Measurements from ENCODE around the gene SBNO2.
"Not testable (repeated sequence)": the region's sequence is repeated elsewhere in the genome, so short reads cannot be mapped to it uniquely, and the experiment has no call there.

SBNO2 gene

DNA sequence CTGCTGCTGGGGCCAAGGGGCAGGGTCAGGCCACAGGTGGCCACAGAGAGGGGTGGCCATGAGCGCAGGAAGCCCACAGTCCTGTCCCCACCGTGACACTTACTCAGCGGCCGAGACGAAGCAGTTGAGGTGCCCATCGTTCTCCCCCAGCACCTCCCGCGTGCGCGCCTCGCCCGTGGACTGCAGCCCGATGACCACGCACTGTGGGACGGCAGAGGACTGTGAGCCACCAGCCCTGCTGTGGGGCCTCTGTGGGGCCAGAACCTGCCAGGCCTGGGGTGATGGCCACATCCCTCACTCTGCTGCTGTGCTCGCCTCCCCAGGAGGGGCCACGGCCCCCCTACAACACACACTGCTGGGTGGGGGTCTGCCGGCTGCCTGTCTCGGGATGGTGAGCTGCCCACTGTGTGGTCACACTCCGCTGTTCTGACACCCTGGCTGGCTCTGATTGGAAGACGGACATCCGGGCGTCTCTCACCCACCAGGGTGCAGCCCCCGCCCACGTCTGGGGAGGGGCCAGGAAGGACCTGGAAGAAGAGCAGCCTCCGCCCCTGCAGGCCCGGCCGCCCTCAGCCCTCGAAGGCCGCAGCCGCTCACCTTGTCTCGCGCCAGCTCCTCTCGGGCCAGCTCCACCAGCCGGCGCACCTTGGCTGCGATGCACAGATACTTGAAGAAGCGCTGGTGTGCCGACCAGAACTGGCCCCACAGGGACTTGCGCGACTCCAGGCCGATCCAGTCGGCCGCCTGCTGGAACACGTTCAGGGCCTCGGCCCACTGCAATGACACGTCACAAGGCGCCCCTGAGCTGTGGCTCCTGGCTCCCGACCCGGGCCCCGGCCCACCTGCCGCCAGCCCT is 57.1 kb downstream of the SBNO2 start:
- no peak for DNase-seq

DNA sequence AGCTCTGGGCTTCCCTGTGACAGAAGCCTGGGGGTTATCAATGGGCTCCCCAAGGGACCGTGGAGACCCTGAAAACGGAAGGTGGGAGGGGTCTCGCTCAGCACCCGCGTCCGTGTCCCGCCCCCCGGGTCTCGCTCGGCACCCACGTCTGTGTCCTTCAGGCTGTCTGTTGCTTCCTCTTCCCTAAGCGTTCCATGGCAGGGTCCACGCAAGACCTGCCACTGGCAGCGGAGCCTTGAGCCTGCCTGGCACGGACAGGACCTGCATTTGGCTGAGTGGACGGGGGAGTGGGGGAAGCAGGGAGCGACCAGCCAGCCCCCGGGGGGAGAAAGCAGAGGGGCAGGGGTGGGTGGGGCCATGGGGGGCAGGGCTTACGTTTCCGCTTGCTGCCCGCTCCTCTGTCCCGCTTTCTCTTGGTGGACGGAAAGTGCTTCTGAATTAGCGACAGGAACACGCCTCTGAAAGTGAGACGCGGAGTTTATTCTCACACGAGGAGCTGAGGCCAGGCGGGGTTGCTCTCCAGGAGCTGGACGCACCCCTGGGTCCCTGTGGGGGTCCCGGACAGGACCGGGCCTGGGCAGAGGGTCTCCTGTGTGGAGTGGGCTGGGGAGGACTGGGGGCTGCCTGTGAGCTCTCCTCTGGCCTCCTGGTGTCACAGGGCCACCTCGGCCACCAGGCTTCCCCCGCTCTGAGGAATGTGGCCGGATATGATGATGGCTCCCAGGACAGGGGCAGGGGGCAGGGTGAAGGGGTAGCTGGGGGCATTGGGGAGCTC is 58.2 kb downstream of the SBNO2 start:
- no peak for DNase-seq

- not testable (repeated sequence) for DNase-seq
Measured at GRCh38 chr19:1114728-1115127, 59.3 kb downstream of the SBNO2 start.

- no peak for DNase-seq
Measured at GRCh38 chr19:1113986-1114483, 60.0 kb downstream of the SBNO2 start.

GRCh38 chr19:1113030-1113985 is 60.8 kb downstream of the SBNO2 start:
- peak; percentile 39 to 56 for DNase-seq

- DNase-seq, result no peak
Measured at GRCh38 chr19:1112268-1113029, 61.6 kb downstream of the SBNO2 start.

- DNase-seq, result no peak
Measured at GRCh38 chr19:1111641-1112267, 62.3 kb downstream of the SBNO2 start.

DNA sequence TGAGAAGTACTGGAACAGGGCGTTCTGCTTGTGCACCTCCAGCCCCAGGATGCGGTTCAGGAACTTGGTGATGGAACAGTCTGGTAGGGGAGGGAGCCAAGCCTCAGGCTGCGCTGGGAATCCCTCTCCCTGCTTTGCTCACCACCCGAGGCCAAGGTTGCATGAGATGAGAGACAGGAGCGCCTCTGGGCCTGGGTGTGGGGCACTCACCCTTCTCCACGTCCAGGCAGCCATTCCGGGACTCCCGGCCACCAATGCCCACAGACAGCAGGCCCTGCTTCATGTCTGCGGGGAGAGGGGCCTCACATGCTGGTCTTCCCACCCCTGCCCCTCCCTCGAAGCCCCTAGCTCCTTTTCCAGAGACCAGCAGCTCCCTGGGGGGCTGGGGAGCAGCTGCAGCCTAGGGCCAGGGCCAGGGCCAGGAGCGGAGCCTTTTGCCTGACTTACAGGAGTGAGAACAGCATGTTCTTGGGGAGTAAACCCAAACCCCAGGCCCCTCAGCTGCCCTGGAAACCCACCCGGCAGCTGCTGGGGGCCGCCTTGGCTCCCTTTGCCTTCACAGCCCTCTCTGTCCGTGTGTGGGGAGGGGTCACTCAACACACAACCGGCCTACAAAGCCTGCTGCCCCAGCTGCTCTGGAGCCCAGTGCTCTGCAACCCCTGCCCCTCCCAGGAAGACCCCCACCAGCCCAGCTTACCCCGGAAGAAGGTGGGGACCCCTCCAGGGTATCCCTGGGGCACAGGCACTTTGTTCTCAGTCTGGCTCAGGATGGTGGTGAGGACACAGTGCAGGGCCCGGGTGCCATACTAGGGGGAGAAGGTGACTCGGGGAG is 63.0 kb downstream of the SBNO2 start:
- no peak for DNase-seq

DNA sequence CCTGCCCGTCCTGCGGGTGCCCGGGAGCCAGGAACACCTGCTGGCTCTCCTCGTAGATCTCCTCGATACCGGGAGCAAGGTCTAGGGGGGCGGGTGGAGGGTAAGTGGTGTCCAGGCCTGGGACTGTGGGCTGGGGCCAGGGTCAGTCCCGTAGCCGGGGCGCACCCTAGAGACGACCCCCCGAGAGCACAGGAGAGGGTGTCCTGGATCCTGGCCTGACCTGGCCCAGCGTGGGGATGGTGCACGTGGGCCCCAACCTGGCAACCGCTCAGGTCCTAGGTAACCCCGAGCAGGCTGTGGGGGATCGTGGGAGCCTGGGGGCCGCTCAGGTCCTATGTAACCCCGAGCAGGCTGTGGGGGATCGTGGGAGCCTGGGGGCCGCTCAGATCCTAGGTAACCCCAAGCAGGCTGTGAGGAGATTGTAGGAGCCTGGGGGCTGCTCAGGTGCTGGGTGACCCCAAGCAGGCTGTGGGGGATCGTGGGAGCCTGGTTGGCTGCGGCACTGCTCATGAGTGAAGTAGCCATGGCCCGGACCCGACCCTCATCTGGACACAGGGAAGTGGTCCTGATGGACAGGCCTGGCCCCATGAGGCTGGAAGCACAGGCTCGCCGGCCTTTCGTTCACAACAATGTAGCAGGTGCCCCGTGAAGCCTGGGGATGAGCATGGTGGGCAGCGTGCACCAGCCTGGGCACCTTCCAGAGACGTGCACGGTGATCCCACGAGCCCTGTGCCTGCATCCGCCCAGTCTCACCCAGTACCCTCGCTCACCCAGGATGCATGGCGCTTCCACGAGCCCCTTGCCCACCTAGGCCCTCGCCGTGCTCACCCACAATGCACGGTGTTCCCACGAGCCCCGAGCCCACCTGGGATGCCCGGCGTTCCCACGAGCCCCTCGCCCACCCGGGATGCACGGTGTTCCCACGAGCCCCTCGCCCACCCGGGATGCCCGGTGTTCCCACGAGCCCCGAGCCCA is 64.1 kb downstream of the SBNO2 start:
- DNase-seq, result no peak

DNA sequence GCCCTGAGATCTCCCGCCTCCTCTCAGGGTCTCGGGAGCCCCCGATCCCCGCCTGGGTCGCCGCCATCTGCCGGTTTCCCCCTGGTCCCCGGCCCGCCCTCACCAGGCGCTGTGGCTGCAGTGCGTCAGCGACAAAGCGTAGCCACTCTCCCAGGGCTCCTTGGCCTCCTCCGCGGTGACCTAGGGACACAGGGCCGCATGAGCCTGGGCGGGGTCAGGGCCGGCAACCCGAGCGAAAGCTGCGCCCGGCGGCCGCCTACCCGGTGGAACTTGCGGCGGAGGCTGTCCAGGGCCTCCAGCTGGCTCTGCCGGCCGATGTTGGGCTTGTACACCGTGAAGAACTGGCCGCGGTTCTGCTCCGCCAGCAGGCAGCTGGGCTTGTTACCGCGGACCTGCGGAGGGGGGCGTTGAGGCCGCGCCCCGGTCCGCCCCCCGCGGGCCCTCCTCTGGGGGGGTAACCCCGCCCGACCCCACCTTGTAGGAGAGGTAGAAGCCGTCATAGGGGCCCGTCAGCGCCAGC is 65.0 kb downstream of the SBNO2 start:
- no peak for DNase-seq

GRCh38 chr19:1108291-1109031 is 65.6 kb downstream of the SBNO2 start:
- no peak for DNase-seq

DNA sequence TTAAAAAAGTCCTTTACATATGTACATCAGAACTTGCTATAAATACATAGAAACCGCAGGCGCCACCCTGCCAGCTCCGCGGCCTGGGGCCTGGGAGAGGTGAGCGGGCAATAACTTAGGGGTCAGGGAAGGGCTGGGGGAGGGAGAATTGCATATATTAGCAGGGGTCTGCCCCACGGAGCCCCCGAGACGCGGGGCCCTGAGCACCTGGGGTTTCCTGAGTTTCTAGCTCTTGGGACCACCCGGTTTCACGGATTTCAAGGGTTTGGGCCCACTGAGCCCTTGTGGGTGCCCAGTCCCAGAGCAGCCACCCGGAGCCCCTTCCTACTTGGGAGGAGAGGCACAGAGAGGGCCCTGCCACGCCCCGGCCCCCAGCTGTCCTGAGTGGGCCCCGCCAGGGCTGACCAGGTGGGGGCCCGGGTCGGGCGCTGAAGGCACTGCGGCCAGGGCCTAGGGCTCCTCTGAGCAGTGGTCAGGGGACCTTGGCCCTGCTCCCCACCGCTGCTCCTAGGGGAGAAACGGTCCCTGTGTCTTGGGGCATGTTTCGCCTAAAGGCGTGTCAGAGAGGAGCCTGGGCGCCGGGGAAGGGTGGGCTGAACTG is 66.3 kb downstream of the SBNO2 start:
- DNase-seq, result no peak

DNA sequence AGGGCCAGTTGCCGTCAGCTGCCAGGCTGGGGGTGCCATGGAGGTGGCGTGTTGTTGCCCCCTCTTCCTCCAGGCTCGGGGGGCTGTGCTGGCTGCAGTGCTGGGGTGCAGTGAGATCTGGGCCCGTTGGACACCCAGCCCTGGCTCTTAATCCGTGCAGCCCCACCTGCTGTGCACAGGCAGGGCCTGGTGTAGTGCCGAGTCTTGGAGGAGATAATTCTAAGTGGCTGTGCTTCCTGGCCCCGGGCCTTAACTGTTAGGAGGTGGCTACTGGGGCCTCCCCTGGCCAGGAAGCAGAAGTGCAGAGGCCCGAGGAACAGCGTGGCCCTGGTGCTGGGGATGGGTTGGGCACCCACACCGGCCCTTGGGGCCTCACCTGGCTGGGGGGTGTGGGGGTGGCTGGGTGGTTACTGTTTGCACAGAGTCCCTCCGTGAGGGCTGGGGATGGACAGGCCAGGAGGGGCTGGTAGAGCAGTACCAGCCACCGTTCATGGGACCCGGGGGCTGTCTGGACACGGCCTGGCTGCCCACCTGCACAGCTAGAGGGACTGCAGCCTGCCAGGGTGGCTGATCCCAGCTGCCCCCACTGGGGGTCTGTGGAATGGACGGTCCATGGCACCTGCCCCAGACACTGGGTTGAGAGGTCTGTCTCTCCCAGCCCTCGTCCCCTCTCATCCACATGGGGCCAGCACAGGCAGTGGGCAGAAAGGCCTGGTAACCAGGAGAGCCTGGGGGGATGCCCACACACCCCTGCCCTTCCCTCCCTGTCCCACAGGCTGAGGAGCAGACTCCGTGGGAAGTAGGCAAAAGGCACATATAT is 67.0 kb downstream of the SBNO2 start:
- DNase-seq, result no peak

DNA sequence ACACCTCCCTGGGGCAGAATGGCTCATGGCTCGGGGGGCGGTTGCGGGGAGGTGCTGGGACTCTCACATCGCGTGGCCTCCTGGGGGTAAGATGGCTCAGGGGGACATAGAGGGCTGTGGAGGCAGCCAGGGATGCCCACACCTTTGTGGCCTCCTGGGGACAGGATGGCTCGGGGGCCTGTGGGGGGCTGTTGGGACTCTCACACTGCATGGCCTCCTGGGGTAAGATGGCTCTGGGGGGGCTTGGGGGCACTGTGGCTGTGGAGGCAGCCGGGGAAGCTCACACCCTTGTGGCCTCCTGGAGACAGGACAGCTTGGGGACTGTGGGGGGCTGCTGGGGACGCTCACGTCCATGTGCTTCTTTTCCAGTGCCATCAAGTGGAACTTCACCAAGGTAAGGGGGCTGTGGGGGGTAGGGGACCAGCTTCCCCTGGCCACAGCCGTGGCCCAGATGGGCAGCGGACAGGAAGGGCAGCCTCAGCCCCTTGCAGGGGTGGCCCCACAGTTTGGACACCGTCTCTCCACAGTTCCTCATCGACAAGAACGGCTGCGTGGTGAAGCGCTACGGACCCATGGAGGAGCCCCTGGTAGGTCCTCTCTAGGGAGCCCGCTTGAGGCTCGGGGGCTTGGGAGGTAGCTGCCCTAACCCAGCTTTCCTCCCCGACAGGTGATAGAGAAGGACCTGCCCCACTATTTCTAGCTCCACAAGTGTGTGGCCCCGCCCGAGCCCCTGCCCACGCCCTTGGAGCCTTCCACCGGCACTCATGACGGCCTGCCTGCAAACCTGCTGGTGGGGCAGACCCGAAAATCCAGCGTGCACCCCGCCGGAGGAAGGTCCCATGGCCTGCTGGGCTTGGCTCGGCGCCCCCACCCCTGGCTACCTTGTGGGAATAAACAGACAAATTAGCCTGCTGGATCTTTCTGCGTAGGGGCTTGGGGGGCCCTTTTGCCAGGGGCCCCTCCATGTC is 67.9 kb downstream of the SBNO2 start:
- no peak for DNase-seq

DNA sequence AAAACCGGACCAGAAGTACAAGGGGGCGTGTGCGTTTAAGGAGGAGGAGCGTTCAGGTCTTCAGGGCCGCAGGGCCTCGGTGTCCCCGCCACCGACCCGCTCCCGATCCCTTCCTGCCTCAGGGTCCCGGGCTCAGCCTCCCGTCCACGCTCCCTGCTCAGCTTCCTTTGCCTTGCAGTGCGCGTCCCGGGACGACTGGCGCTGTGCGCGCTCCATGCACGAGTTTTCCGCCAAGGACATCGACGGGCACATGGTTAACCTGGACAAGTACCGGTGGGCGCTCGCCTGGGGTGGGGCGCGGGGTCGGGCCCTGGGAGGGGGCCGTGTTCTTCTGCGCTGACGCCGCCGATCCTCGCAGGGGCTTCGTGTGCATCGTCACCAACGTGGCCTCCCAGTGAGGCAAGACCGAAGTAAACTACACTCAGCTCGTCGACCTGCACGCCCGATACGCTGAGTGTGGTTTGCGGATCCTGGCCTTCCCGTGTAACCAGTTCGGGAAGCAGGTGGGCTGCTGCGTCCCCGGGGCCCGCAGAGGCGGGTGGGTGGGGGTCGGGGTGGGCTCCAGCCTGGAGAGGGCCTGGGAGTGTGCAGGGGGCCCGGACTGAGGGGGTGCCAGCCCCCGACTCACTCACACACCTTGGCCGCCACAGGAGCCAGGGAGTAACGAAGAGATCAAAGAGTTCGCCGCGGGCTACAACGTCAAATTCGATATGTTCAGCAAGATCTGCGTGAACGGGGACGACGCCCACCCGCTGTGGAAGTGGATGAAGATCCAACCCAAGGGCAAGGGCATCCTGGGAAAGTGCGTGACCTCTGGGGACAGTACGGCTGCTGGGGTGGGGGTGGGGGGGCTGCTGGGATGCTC is 68.8 kb downstream of the SBNO2 start:
- DNase-seq, result no peak

Data from NCI-H2081 (cell line).